ENCODE results near the gene MS4A8. TPM values are rescaled to one million over a fixed set of nuclear protein-coding genes. Genes with fewer than 3 reads are reported as not detected.
"Not testable (repeated sequence)": the region's sequence is repeated elsewhere in the genome, so short reads cannot be mapped to it uniquely, and the experiment has no call there.

The MS4A8 gene
- total RNA-seq, 1 donor from 2014 or later, result not detected

DNA sequence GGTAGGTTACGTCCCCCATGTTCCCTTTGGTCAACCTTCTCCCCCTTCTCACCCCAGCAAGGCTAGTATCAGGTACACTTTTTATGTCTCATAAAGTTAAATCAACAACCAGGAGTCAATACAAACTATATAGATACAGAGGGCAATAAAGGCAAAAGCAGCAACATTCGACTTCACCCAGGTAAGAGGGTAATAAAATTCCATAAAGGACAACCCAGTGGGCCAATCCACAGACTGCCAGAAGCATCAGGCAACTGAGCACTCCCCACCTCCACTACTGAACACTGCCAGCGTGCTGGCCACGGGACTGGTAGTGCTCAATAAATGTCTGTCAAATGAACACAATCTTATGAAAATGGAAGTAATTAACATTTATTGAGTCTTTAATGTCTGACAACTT, 20.0 kb downstream of the MS4A8 start:
- DNase-seq (ENCODE audit: missing footprints) (no peak), ATAC-seq (no peak)
- intact Hi-C loops (cut with DNase I), result no loop called here

DNA sequence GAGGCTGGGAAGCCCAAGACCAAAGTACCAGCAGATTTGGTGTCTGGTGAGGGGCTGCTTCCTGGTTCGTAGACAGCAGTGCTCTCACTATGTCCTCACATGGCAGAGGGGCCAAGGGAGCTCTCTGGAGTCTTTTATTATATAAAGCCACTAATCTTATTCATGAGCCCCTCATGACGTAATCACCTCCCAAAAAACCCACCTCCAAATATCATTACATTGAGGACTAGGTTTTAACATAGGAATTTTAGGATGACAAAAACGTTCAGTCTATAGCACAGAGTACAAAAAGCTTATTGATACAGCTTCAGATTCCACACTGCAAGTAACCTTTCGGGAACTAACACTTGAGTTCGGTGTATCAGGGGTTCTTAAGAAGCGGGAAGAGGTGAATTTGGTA, 21.0 kb downstream of the MS4A8 start:
- DNase-seq (ENCODE audit: missing footprints) (no peak), ATAC-seq (no peak)
- intact Hi-C loops (cut with DNase I), result no loop called here

DNA sequence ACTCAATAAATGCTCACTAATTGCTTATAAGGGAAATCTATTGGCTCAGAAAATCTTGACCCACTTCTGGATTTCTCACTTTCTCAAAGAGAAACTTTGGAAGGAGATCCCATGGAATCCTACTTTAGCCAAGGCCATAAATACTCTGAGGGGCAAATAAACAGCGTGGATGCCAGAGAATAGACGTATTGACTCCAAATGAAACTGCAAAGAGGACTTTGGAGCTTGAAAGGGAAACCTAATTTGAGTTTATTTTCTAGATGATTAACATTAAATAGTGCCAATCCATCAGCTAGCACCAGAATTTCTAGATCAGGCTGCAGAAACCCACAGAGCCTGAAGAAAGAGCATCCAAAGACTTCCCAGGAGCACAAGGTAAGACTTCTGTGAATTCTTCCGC, 25.0 kb downstream of the MS4A8 start, which contains the start of gene MS4A18:
Gene MS4A18 (plus strand): TSS at position 301 of the 400 bp plus-strand sequence.
- no peak for ATAC-seq
- intact Hi-C loops (cut with DNase I), result no loop called here

DNA sequence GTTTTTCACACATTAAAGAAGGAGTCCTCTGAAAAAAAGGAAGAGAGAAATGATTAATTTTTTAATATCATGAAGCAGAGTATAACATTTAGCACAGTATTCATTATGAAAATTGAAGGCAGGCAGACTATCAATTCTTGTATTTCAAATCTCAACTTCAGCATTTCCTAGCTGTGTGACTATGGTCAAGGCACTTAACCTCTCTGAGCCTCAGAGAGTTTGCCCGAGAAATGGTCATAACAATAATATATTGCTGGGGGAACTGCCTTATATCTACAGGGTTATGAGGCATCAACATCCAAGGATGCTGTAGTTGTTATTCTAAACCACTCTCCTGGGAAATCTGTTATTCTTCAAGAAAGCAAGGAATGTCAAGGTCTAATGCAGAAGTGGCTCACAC, 26.2 kb downstream of the MS4A8 start:
- DNase-seq (ENCODE audit: missing footprints), result no peak
- intact Hi-C loops (cut with DNase I), result no loop called here
- no peak for ATAC-seq

More for the DNA sequence above, 25.0 kb downstream of the MS4A8 start, which contains the start of gene MS4A18:
- DNase-seq (ENCODE audit: missing footprints), result no peak

- intact Hi-C loops (cut with DNase I), result no loop called here
- ATAC-seq (no peak), DNase-seq (ENCODE audit: missing footprints) (no peak)
Observed at GRCh38 chr11:60731586-60731985, 32.2 kb downstream of the MS4A8 start.

DNA sequence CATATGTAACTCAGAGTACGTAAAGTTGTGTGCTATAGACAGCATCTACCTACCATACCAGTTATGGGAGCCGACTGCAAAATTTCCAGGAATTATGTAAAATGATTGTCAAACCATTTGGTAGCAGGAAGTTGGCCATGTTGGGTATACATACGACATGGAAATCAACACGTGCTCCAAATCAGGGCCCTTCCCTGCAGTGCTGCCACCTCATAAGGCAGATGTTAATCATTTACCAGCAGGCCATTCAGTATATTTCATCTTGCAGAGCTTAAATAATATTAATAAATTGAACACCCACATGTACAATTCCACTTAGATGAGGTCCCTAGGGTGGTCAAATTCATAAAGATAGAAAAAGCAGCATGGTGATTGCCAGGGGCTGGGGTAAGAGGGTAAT, 34.9 kb downstream of the MS4A8 start:
- DNase-seq (ENCODE audit: missing footprints) (no peak), ATAC-seq (no peak)
- intact Hi-C loops (cut with DNase I), result no loop called here

GRCh38 chr11:60739114-60739513, 39.7 kb downstream of the MS4A8 start:
- DNase-seq (ENCODE audit: missing footprints) (no peak), ATAC-seq (no peak)
- intact Hi-C loops (cut with DNase I), result no loop called here

GRCh38 chr11:60740573-60740972, 41.2 kb downstream of the MS4A8 start:
- intact Hi-C loops (cut with DNase I), result no loop called here
- ATAC-seq (no peak), DNase-seq (ENCODE audit: missing footprints) (no peak)

DNA sequence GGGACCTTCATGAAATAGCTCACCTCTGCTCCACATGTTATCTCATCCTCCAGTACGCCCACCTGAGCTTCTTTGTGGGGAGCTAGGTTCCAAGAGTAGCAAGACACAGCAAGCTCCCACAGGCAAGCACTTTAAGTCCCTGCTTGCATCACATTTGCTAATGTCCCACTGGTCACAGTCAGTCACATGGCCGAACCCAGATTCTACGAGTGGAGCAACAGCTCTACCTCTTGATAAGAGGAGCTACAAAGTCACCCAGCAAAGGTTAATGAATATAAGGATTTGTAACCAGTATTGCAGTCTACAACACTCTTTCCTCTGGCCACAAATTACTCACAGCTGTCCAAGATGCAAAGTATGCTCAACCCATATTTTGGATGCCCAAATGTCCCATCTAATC, 42.0 kb downstream of the MS4A8 start:
- intact Hi-C loops (cut with DNase I), result no loop called here
- ATAC-seq, result no peak

GRCh38 chr11:60743058-60743457, 43.6 kb downstream of the MS4A8 start:
- intact Hi-C loops (cut with DNase I), result no loop called here
- ATAC-seq (no peak), DNase-seq (ENCODE audit: missing footprints) (no peak)

More for the DNA sequence above, 42.0 kb downstream of the MS4A8 start:
- DNase-seq (ENCODE audit: missing footprints), result no peak

- ATAC-seq (no peak), DNase-seq (ENCODE audit: missing footprints) (no peak)
- intact Hi-C loops (cut with DNase I), result no loop called here
Observed at GRCh38 chr11:60744114-60744513, 44.7 kb downstream of the MS4A8 start.

DNA sequence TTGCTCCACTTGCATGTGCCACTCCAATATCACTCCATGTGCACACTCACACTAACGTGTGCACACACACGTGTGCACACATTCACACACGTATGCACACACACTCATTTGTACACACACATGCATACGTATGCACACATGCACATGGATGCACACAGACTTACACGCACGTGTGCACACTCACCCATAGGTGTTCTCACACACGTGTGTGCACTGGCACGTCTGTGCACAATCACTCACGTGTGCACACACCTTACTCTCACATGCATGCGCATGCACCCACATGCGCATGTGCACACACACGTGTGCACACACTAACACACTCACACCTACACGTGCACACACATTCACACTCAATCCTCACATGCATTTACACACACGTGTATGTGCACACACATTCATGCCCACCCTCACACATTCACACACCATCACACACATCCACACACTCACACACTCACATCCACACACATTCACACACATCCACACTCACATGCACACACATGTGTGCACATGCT, 48.0 kb downstream of the MS4A8 start:
- ATAC-seq, result no peak
- intact Hi-C loops (cut with DNase I), result no loop called here
- no peak for DNase-seq (ENCODE audit: missing footprints)

GRCh38 chr11:60748225-60748624, 48.8 kb downstream of the MS4A8 start:
- no peak for ATAC-seq
- DNase-seq (ENCODE audit: missing footprints), result no peak
- intact Hi-C loops (cut with DNase I), result no loop called here

- ATAC-seq (no peak), DNase-seq (ENCODE audit: missing footprints) (no peak)
- intact Hi-C loops (cut with DNase I), result no loop called here
Observed at GRCh38 chr11:60748821-60749220, 49.4 kb downstream of the MS4A8 start.

GRCh38 chr11:60750911-60751310, 51.5 kb downstream of the MS4A8 start:
- ATAC-seq (no peak), DNase-seq (ENCODE audit: missing footprints) (no peak)
- intact Hi-C loops (cut with DNase I), result no loop called here

DNA sequence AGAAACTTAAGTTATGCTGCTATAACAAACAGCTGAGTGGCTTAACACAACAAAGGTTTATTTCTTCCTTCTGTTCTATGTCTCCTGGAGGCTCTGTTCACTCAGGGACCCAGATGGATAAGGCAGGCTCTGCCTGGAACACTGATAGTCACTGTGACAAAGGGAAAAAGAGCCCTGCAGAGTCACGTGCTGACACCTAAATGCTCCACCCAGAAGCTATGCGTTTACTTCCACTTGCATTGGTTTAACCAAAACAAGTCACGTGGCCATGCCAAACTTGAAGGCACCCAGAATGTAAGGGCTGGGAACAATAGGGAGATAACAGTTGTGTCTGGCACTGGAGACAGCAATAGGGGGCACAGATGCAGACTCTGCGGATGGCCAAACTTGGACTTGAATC, 53.9 kb downstream of the MS4A8 start:
- DNase-seq (ENCODE audit: missing footprints) (no peak), ATAC-seq (no peak)
- intact Hi-C loops (cut with DNase I), result no loop called here

DNA sequence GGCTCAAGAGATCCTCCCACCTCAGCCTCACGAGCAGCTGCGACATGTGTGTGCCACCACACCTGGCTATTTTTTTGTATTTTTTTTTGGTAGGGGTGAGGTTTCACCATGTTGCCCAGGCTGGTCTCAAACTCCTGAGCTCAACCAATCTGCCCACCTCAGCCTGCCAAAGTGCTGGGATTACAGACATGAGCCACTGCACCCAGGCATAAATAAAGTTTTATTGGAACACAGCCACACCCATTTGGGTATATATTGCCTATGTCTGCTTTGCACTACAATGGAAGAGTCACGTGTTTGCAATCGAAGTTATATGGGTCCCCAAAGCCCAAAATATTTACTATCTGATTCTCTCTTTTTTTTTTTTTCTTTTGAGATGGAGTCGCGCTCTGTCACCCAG, 55.5 kb downstream of the MS4A8 start:
- ATAC-seq (no peak), DNase-seq (ENCODE audit: missing footprints) (no peak)
- intact Hi-C loops (cut with DNase I), result no loop called here

GRCh38 chr11:60756307-60757032, 57.1 kb downstream of the MS4A8 start, which contains the start of gene MS4A15:
MS4A15 (plus strand) TSS chr11:60756867; CDS start chr11:60763734, 6,867 bp downstream.
- ATAC-seq, result no peak
- intact Hi-C loops (cut with DNase I), result no loop called here
- DNase-seq (ENCODE audit: missing footprints), result no peak

DNA sequence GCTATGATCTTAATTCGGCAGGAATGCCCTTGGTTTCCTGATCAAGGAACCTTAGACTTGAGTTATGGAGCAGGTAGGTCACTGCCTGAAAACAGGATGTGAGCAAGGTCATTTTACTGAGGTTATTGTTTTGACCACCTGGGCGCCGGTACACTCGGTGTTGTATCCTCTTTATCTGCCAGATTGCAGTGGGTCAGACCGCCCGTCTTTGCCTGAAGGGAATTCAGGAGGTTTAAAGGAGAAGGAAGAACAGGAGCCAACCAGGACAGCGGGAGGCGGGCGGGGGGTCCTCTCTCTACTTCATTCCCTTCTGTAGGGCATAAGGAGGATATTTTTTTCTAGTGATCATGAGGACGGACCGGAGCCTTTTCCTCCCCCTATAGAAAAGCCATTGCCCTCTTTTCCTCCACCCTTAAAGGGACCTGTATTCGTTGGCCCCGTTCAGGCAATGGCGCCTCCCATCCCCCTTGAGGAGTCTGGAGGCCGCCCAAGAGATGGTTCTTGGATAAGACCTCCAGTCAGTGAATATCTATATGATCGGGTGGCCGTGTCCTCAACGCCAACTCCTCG, 57.9 kb downstream of the MS4A8 start:
- intact Hi-C loops (cut with DNase I), result no loop called here
- ATAC-seq, result no peak
- DNase-seq (ENCODE audit: missing footprints), result no peak

DNA sequence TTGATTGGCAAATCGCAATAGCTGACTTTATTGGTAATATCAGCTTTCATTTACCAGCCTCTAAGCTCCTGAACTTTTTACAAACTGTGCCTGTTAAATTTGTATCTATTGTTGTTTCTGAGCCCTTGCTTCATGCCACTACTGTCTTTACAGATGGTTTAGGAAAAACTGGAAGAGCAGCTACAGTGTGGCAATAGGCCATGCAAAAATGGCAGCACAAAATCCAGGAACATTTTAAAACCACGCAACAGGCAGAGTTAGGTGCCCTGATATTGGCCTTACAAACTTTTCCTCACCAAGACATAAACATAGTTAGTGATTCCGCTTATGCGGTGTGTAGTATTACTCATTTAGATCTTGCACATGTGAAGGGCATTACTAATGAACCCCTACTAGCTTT, 59.3 kb downstream of the MS4A8 start:
- DNase-seq (ENCODE audit: missing footprints); intact Hi-C loops (cut with DNase I); ATAC-seq: not testable (repeated sequence)

All from Right ventricle myocardium inferior (tissue), 1 donor.